Subcutaneous abdominal adipose tissue (tissue), 5 donors: ENCODE results near the gene SCMH1.

Source experiments
- H3K27ac ChIP-seq: one replicate; pipeline ENCODE4 v1.7.0; 2013; ENCODE audit warnings: low read depth, mild to moderate bottlenecking, inconsistent platforms, low read length, moderate library complexity
- H3K27me3 ChIP-seq, 5 donors: one replicate each; pipeline ENCODE4 v1.7.0; 2013; ENCODE audit warnings: low read length in 5 of 5, inconsistent platforms in 1 of 5; ENCODE audit not compliant: control insufficient read depth in 5 of 5, insufficient read depth in 4 of 5
- H3K36me3 ChIP-seq, 5 donors: one replicate each; pipeline ENCODE4 v1.7.0; 2013; ENCODE audit warnings: low read length in 5 of 5; ENCODE audit not compliant: control insufficient read depth in 5 of 5, insufficient read depth in 5 of 5
- H3K4me1 ChIP-seq, 5 donors: one replicate each; pipeline ENCODE4 v1.7.0; 2013; ENCODE audit warnings: low read length in 5 of 5, mild to moderate bottlenecking in 3 of 5, moderate library complexity in 1 of 5; ENCODE audit not compliant: control insufficient read depth in 5 of 5, insufficient read depth in 5 of 5
- H3K4me3 ChIP-seq, 5 donors: one replicate each; pipeline ENCODE4 v1.7.0; 2013; ENCODE audit warnings: low read length in 5 of 5, low read depth in 1 of 5
- H3K9ac ChIP-seq, 5 donors: one replicate each; pipeline ENCODE4 v1.7.0; 2013; ENCODE audit warnings: low read length in 5 of 5, mild to moderate bottlenecking in 4 of 5, moderate library complexity in 3 of 5
- H3K9me3 ChIP-seq, 5 donors: one replicate each; pipeline ENCODE4 v1.7.0; 2013; ENCODE audit warnings: low read length in 5 of 5; ENCODE audit not compliant: control insufficient read depth in 5 of 5
- donor health status: healthy.
- donor health status: healthy.
- donor health status: healthy.
- donor health status: healthy.
- donor health status: healthy.

Gene SCMH1

DNA sequence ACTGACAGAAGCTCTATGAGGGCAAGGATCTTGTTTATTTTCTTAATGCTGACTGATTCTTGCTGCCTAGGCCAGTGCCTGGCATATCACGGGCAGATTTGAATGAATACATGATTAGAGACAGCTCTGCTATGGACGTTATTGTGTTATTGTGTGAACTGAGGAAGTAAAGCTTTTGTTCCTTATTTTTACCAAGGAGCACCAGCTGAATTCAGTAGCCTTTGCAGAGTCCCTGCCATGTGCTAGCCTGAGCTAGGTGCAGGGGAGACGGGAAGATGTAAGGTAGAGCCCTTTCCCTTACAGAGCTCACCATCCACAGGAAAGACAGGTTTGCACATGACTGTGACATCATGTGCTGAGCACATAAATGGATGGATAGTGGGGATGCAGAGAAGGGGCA is 36.0 kb upstream of the SCMH1 start:
- peaks cover 0 to 14% (median 8%) of the 10 kb centered on the region in 5 donors for H3K27me3 ChIP-seq
- H3K9me3 ChIP-seq: no peaks in the 10 kb centered on the region
- H3K27ac ChIP-seq: no peak overlapping the region
- no peaks in the 10 kb centered on the region for H3K36me3 ChIP-seq
- H3K9ac ChIP-seq: no peak overlapping the region
- peaks cover 0 to 21% (median 7%) of the 10 kb centered on the region in 5 donors for H3K4me1 ChIP-seq
- no peak overlapping the region for H3K4me3 ChIP-seq

DNA sequence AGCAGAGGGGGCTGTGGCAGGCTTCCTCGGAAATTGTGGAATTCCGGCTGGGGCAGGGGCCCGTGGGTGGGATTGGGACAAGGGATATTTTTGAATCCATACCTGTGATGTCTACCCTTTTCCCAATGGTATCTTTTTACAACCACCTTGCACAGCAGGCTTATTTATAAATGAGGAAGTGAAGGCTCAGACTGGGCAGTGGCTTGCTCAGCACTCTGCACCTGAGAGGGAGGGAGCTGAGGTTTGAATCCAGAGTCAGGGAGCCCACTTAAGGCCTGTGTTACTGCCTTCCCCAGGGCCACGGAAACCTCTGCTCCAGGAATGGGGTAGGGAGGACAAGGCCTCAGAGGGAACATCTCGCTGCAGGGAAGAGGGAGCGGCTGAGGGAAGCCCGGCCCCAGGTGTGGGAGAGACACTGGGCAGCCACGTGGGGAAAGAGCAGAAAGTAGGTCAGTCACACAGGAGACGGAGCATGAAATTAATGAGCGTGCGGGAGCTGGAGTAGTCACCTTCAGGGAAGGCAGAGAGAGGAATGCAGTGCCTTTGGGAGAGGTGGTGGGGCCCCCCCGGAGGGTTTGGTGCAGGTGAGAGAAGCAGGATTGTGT is 35.4 kb upstream of the SCMH1 start:
- Histone ChIP-seq H3K9me3 (no peaks in the 10 kb centered on the region), H3K4me3 (no peak overlapping the region), H3K36me3 (no peaks in the 10 kb centered on the region), H3K27me3 (peaks cover 0 to 12% (median 5%) of the 10 kb centered on the region in 5 donors), H3K27ac (no peak overlapping the region), H3K4me1 (peaks cover 0 to 21% (median 7%) of the 10 kb centered on the region in 5 donors), H3K9ac (no peak overlapping the region)

DNA sequence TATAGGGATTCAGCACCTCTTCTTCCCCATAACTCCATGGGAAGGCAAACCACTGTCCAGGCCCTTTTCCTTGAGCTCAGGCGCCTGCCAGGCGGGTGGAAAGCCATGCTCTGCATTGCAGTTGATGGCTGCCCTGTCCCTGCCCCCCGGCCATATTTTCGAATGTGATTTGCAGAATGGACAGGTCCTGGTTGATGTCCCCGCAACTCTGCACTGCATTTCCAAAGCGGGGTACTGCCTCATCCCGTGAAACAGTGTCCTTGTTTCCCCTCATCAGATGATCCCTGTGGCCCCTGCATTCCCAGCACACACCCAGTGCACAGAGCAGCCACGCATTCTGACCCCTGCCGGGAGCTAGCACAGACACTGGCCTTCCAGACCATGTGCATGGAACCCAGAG is 33.7 kb upstream of the SCMH1 start:
- Histone ChIP-seq H3K9me3 (no peaks in the 10 kb centered on the region), H3K36me3 (no peaks in the 10 kb centered on the region), H3K4me3 (no peak overlapping the region)

DNA sequence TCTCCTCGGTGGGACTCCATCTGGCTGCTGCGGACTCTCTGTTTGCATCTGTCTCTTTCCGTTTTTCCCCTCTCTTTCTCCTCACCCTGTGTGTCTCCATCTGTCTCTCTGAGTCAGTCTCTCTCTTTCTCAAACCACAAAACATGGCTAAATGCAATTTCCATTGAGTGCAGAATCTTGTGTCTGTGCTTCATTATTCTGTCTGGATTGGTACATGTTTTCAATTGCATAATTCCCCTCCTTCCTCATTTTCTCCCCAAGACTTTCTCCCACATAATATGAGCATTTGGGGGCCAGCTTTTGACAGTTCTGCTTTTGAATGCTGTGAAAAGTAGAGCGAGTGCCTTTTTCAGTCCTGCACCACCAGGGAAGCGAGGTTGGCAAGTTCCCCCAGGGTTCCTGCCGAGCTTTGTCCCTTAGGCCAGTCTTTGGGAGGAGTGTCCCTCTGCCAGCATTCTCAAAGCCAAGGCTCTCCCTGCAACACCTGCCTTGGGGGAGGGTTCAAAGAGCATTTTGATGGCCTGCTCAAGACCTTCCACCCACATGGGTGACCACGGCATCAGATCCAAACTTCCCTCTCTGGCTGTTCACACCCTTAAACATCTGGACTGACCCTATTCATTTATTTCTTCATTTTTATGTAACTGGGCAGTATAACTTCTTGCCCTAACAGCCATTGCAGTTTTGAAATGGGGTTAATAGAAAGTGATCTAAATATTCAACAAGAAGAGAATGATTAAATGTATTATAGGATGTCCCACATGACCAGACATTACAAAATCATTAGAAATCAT is 32.8 kb upstream of the SCMH1 start:
- Histone ChIP-seq H3K4me1 (peaks cover 0 to 21% (median 7%) of the 10 kb centered on the region in 5 donors), H3K27me3 (peaks cover 0 to 4% (median 2%) of the 10 kb centered on the region in 5 donors), H3K27ac (no peak overlapping the region), H3K4me3 (no peak overlapping the region), H3K9me3 (no peaks in the 10 kb centered on the region), H3K9ac (no peak overlapping the region), H3K36me3 (no peaks in the 10 kb centered on the region)

More for the DNA sequence above, 33.7 kb upstream of the SCMH1 start:
- H3K4me1 ChIP-seq: peaks cover 0 to 21% (median 7%) of the 10 kb centered on the region in 5 donors
- H3K9ac ChIP-seq: no peak overlapping the region
- H3K27ac ChIP-seq: no peak overlapping the region
- H3K27me3 ChIP-seq: peaks cover 0 to 12% (median 5%) of the 10 kb centered on the region in 5 donors

DNA sequence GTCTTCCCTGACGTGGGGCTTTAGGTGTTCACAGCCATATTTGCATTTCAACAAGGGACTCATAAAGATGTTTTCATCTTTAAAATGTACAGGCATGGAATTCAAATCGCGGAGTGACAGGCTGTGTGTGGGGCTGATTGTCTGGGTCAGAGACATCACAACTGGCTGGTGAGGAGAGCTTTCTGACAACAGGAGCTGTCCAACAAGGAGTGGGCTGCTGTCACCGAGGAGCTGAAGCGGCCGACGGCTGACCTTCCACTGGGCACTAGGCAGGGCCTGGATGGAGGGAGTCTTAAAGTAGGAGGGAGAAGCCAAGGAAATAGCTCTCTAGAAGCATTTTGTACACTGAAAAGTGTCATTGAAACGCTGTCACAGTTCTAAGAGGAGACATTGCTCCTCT is 30.5 kb upstream of the SCMH1 start:
- H3K27ac ChIP-seq: no peak overlapping the region
- H3K9ac ChIP-seq: no peak overlapping the region
- H3K36me3 ChIP-seq: no peaks in the 10 kb centered on the region
- H3K4me3 ChIP-seq: no peak overlapping the region
- H3K9me3 ChIP-seq: no peaks in the 10 kb centered on the region
- H3K4me1 ChIP-seq: peaks cover 0 to 20% (median 7%) of the 10 kb centered on the region in 5 donors
- peaks cover 0 to 2% (median 0%) of the 10 kb centered on the region in 5 donors for H3K27me3 ChIP-seq

DNA sequence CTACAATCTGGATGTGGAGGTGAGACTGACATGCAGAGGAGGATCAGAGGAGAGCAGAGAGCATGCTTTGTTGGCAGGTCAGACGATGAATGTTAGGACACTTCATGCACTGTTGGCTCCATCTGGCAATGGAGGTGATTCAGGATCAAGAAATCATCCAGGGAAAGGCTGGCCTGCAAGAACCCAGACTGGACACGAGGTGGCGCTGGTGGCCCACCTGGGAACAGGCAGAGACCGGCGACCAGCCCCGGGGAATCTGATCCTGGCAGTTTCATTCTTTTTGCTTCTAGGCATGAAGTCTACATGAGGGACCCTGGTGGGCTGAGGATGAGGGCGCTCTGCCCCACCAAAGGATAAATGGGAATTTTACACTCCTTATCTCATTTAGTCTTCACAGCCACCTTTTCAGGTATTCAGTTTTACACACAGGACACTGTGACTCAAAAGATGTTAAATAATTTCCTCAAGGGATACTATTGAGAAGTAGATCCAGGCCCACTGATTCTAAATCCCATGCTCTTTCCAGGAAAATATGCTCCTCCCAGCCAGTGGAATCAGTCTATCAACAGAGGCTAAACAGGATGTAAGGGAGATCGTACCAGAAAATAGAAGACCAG is 26.2 kb upstream of the SCMH1 start:
- Histone ChIP-seq H3K4me1 (peaks cover 0 to 6% (median 4%) of the 10 kb centered on the region in 5 donors), H3K36me3 (no peaks in the 10 kb centered on the region), H3K9ac (no peak overlapping the region), H3K9me3 (no peaks in the 10 kb centered on the region), H3K27ac (no peak overlapping the region), H3K27me3 (no peaks in the 10 kb centered on the region), H3K4me3 (no peak overlapping the region)

DNA sequence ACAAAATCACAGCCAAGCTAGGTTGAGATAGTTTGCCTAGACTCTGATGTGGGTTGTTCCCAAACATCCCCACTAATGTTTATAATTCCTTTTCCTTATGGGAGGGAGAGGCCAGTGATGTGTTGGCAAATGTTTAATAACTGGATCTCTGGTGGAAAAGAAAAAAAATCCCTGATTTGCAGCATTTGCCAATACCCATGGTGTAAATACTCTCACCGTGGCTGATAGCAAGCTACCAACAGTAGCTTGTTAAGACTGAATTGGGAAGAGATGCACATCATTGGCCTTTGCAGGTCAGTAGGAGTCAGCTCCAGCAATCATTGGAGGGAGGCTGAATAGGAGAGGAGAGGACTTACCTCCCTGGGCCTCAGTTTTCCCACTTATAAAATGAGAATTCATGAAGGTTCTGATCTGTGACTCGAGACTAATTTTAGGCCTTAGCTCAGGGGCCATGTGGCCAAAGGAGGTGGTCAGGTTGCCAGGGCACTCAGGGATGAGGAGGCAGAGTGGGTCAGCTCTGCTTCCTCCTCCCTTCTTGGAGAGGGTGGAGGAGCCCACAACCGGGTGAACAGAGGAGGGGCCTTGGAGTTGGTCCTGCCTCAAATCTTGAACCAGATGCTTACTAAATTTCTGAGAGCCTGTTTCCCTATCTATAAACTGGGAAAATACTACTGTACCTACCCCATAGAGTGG is 20.0 kb upstream of the SCMH1 start:
- Histone ChIP-seq H3K4me3 (no peak overlapping the region), H3K9ac (no peak overlapping the region), H3K27ac (no peak overlapping the region), H3K27me3 (peaks cover 0 to 6% (median 0%) of the 10 kb centered on the region in 5 donors), H3K9me3 (no peaks in the 10 kb centered on the region), H3K36me3 (no peaks in the 10 kb centered on the region), H3K4me1 (peaks cover 0 to 4% (median 0%) of the 10 kb centered on the region in 5 donors)

DNA sequence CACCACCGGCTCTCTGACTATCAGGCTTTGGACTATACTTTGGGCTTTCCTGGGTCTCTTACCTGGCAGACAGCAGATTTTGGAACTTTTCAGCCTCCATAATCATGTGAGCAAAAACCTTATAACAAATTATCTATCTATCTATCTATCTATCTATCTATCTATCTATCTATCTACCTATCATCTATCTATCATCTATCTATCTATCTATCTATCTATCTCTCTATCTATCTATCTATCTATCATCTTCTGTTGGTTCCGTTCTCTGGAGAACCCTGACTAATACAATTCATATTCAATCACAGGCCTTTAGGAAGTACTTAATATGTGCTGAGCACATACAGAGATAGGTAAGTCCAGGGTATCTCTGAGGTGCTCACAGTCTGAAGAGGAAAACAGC is 18.7 kb upstream of the SCMH1 start:
- Histone ChIP-seq H3K27me3 (peaks cover 0 to 6% (median 0%) of the 10 kb centered on the region in 5 donors), H3K27ac (no peak overlapping the region), H3K4me1 (peaks cover 0 to 4% (median 0%) of the 10 kb centered on the region in 5 donors), H3K4me3 (no peak overlapping the region), H3K9ac (no peak overlapping the region), H3K36me3 (no peaks in the 10 kb centered on the region), H3K9me3 (no peaks in the 10 kb centered on the region)

DNA sequence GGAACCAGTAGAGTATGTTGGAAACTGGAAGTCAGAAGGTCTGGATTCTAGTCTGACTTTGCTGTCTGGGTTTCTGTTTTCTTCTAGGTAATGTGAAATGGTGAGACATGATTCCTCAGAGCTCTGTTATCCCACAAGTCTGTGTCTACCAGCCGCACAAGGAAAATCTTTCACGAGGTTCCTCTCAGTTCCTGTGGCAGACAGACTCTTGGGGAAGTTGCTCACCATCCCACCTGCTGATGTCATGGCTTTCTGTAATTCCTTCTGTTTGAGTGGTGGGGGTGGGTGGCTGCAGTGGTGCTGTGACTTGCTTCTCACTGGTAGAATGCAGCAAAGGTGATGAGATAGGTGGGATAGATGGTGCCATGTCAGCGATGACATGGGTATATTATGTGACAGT is 17.1 kb upstream of the SCMH1 start:
- H3K9ac ChIP-seq: no peak overlapping the region
- peaks cover 0 to 6% (median 0%) of the 10 kb centered on the region in 5 donors for H3K27me3 ChIP-seq
- H3K36me3 ChIP-seq: no peaks in the 10 kb centered on the region
- no peak overlapping the region for H3K4me3 ChIP-seq
- no peaks in the 10 kb centered on the region for H3K9me3 ChIP-seq
- peaks cover 0 to 4% (median 0%) of the 10 kb centered on the region in 5 donors for H3K4me1 ChIP-seq
- H3K27ac ChIP-seq: no peak overlapping the region
